AG04449 (cell line): Measurements from ENCODE around the gene BBS4.

ENCODE experiments used
- CTCF ChIA-PET: fragments of 350-600 bp; formaldehyde crosslinking; extraction: SDS; loops from one replicate; lab custom pipeline; 2021; ENCODE audit warnings: antibody characterized with exemption; lab: Yijun Ruan, JAX
- POLR2A ChIA-PET: fragments of 400-600, 350-600 bp; formaldehyde crosslinking; extraction: SDS; loops from one replicate; lab custom pipeline; 2020; ENCODE audit warnings: antibody characterized with exemption, inconsistent platforms; lab: Yijun Ruan, JAX
- DNase-seq: peaks from one replicate; pipeline ENCODE4 v3.0.0-alpha.2; 2010; ENCODE audit warnings: low read depth, low spot score
- H3K4me3 ChIP-seq: 2 replicates; pipeline ENCODE4 v1.5.1; 2011; ENCODE audit warnings: low read depth, mild to moderate bottlenecking, control low read depth, low read length
- TF ChIP-seq, protein P1 (sequence below): IDR thresholded peaks from one replicate; pipeline ENCODE4 v1.5.1; 2011; ENCODE audit warnings: mild to moderate bottlenecking, moderate library complexity, low read length, control low read depth, inconsistent platforms; ENCODE audit not compliant: insufficient read depth; ENCODE audit errors: missing control alignments

The BBS4 gene

GRCh38 chr15:72760590-72761260 is 74.7 kb downstream of the BBS4 start:
- CTCF ChIA-PET: interaction anchor here (1.2 kb wide), 1 partner anchor 37 kb away, joined by 4 read pairs; no protein-coding TSS in a partner anchor
- POLR2A ChIA-PET: no interaction called here
- no peak for DNase-seq
- TF ChIP-seq, protein P1, sequence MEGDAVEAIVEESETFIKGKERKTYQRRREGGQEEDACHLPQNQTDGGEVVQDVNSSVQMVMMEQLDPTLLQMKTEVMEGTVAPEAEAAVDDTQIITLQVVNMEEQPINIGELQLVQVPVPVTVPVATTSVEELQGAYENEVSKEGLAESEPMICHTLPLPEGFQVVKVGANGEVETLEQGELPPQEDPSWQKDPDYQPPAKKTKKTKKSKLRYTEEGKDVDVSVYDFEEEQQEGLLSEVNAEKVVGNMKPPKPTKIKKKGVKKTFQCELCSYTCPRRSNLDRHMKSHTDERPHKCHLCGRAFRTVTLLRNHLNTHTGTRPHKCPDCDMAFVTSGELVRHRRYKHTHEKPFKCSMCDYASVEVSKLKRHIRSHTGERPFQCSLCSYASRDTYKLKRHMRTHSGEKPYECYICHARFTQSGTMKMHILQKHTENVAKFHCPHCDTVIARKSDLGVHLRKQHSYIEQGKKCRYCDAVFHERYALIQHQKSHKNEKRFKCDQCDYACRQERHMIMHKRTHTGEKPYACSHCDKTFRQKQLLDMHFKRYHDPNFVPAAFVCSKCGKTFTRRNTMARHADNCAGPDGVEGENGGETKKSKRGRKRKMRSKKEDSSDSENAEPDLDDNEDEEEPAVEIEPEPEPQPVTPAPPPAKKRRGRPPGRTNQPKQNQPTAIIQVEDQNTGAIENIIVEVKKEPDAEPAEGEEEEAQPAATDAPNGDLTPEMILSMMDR: no peak
- H3K4me3 ChIP-seq: no peak overlapping the region

GRCh38 chr15:72764656-72765055 is 78.6 kb downstream of the BBS4 start:
- no peak overlapping the region for H3K4me3 ChIP-seq
- ChIA-PET CTCF (interaction anchor here (1.0 to 1.8 kb wide), 5 partner anchors 9 to 43 kb away, joined by 3 to 7 read pairs (median 3); partner anchors contain the start of gene ADPGK), POLR2A (interaction anchor here (0.5 kb wide), 1 partner anchor 16 kb away, joined by 3 read pairs; no protein-coding TSS in a partner anchor)
- TF ChIP-seq, protein P1: no peak
- no peak for DNase-seq

GRCh38 chr15:72766025-72766424 is 80.0 kb downstream of the BBS4 start:
- no peak for DNase-seq
- H3K4me3 ChIP-seq: no peak overlapping the region
- TF ChIP-seq, protein P1: no peak
- POLR2A ChIA-PET: no interaction called here
- CTCF ChIA-PET: interaction anchor here (0.9 kb wide), 1 partner anchor 499 kb away, joined by 3 read pairs; no protein-coding TSS in a partner anchor

DNA sequence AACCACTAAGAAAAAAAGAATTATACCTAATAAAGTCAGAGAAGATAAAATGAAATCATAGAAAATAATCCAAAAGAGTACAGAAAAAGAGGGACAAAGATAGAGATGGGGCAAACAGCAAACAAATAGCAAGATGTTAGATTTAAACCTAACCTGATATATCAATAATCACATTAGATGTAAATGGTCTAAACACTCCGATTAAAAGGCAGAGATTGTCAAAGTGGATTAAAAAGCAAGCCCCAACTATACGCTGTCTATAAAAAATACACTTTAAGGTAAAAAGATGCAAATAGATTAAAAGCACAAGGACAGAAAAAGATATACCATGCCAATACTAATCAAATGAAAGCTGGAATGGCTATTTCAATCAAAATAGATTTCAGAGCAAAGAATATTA is 80.8 kb downstream of the BBS4 start:
- TF ChIP-seq, protein P1: no peak
- no peak for DNase-seq
- no peak overlapping the region for H3K4me3 ChIP-seq
- ChIA-PET POLR2A (no interaction called here), CTCF (no interaction called here)

DNA sequence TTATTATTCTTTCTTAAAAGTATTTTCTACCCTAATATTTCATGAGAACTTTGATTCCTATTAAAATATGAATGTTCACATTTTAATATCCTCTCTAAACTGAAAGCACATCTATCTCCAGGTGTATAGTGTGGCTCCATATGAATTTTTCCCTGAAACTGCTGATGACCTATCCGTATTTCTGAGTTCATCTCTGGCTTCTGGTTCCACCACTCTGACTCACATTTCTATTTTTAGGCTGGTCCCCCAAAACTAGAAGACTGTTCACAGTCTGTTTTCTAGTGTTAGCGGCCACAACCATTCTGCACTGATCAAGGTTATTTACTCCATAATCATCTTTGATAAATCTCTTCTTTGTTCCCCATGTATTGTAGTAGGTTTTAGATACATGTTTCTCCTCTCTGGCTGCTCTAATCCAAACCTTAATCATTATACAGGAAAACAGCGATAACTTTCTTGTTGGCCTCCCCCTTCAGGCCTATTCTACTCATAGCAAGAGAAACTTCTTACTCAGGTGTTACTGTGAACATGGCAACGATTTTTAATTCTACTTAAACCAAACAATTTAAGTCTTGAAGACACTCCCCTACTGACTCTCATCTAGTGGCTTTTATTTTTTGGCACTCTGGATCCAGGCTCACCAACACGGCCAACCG is 84.8 kb downstream of the BBS4 start:
- H3K4me3 ChIP-seq: no peak overlapping the region
- no peak for DNase-seq
- CTCF ChIA-PET: interaction anchor here (1.8 kb wide), 1 partner anchor 49 kb away, joined by 8 read pairs; no protein-coding TSS in a partner anchor
- TF ChIP-seq, protein P1: peak; percentile 4
- POLR2A ChIA-PET: no interaction called here

DNA sequence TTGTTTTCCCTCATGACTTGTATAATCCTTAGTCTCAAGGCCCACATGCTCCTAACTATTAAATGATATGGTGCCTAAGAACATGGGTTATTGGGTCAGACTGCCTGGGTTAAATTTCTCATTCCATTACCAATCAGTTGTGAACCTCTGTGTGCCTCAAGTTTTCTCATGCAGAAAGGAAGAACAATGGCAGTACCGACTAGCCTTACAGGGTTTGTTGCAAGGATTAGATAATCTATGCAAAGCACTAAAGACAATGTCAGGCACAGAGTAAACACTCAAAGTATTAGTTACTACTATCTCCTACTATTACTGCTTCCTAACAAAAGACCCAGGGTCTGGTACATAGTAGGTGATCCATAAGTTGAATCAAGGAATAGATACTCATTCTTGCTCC is 85.3 kb downstream of the BBS4 start:
- TF ChIP-seq, protein P1: no peak
- ChIA-PET POLR2A (no interaction called here), CTCF (no interaction called here)
- DNase-seq: no peak
- no peak overlapping the region for H3K4me3 ChIP-seq
